ENCODE results near the gene SIX5.

DNA sequence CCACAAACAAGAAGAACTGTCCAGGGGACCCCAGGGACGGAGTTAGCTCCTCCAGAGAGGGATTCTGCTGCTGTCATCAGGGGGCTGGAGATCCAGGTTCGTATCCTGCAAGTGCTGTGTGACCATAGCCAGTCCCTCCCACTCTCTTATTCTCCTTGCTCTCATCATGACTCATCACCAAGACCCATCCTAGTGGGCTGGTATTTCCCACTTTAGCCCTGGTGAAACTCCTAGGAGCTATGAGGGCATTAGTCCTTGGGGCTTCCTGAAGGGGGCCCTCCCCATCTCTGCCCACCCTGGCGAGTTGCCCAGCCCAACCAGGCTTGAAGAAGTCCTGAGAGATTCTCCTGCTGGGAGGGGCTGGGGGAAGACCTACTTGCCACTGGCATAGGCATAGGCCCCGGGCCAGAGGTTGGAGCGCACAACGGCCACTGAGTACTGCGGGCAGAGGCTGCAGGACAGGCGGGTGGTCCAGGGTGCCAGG lies 31.1 kb upstream of the SIX5 start:
- TF ChIP-seq KDM1A (IDR thresholded peaks at IDR 0.05; ENCODE audit: low read depth) (no peak), JUN (IDR thresholded peaks at IDR 0.05) (no peak), CBX8 (IDR thresholded peaks at IDR 0.05) (no peak), KDM5A (IDR thresholded peaks at IDR 0.05) (no peak)
- TF ChIP-seq, protein P1, sequence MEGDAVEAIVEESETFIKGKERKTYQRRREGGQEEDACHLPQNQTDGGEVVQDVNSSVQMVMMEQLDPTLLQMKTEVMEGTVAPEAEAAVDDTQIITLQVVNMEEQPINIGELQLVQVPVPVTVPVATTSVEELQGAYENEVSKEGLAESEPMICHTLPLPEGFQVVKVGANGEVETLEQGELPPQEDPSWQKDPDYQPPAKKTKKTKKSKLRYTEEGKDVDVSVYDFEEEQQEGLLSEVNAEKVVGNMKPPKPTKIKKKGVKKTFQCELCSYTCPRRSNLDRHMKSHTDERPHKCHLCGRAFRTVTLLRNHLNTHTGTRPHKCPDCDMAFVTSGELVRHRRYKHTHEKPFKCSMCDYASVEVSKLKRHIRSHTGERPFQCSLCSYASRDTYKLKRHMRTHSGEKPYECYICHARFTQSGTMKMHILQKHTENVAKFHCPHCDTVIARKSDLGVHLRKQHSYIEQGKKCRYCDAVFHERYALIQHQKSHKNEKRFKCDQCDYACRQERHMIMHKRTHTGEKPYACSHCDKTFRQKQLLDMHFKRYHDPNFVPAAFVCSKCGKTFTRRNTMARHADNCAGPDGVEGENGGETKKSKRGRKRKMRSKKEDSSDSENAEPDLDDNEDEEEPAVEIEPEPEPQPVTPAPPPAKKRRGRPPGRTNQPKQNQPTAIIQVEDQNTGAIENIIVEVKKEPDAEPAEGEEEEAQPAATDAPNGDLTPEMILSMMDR (IDR thresholded peaks at IDR 0.05) = no peak
- TF ChIP-seq, protein P2, sequence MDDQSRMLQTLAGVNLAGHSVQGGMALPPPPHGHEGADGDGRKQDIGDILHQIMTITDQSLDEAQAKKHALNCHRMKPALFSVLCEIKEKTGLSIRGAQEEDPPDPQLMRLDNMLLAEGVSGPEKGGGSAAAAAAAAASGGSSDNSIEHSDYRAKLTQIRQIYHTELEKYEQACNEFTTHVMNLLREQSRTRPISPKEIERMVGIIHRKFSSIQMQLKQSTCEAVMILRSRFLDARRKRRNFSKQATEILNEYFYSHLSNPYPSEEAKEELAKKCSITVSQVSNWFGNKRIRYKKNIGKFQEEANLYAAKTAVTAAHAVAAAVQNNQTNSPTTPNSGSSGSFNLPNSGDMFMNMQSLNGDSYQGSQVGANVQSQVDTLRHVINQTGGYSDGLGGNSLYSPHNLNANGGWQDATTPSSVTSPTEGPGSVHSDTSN (IDR thresholded peaks at IDR 0.05) = no peak
- TF ChIP-seq, protein P3, sequence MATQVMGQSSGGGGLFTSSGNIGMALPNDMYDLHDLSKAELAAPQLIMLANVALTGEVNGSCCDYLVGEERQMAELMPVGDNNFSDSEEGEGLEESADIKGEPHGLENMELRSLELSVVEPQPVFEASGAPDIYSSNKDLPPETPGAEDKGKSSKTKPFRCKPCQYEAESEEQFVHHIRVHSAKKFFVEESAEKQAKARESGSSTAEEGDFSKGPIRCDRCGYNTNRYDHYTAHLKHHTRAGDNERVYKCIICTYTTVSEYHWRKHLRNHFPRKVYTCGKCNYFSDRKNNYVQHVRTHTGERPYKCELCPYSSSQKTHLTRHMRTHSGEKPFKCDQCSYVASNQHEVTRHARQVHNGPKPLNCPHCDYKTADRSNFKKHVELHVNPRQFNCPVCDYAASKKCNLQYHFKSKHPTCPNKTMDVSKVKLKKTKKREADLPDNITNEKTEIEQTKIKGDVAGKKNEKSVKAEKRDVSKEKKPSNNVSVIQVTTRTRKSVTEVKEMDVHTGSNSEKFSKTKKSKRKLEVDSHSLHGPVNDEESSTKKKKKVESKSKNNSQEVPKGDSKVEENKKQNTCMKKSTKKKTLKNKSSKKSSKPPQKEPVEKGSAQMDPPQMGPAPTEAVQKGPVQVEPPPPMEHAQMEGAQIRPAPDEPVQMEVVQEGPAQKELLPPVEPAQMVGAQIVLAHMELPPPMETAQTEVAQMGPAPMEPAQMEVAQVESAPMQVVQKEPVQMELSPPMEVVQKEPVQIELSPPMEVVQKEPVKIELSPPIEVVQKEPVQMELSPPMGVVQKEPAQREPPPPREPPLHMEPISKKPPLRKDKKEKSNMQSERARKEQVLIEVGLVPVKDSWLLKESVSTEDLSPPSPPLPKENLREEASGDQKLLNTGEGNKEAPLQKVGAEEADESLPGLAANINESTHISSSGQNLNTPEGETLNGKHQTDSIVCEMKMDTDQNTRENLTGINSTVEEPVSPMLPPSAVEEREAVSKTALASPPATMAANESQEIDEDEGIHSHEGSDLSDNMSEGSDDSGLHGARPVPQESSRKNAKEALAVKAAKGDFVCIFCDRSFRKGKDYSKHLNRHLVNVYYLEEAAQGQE (IDR thresholded peaks at IDR 0.05) = no peak

Measured in A549 (cell line).